Stimulated activated CD8-positive, alpha-beta memory T cell treated with anti-CD3 and anti-CD28 coated beads, Interleukin-7, amount 100 ng/mL, for 4 hours (primary cell): ENCODE data around the gene STX17.
A peak's percentile ranks its signal among the peaks of the same experiment; 100 is the strongest.
"Not testable (repeated sequence)": the region's sequence is repeated elsewhere in the genome, so short reads cannot be mapped to it uniquely, and the experiment has no call there.

Experiments used
- DNase-seq, 2 donors: peaks; one replicate each; pipeline ENCODE4 v3.0.0-alpha.2; 2020; ENCODE audit warnings: low read depth in 2 of 2

Gene STX17

DNA sequence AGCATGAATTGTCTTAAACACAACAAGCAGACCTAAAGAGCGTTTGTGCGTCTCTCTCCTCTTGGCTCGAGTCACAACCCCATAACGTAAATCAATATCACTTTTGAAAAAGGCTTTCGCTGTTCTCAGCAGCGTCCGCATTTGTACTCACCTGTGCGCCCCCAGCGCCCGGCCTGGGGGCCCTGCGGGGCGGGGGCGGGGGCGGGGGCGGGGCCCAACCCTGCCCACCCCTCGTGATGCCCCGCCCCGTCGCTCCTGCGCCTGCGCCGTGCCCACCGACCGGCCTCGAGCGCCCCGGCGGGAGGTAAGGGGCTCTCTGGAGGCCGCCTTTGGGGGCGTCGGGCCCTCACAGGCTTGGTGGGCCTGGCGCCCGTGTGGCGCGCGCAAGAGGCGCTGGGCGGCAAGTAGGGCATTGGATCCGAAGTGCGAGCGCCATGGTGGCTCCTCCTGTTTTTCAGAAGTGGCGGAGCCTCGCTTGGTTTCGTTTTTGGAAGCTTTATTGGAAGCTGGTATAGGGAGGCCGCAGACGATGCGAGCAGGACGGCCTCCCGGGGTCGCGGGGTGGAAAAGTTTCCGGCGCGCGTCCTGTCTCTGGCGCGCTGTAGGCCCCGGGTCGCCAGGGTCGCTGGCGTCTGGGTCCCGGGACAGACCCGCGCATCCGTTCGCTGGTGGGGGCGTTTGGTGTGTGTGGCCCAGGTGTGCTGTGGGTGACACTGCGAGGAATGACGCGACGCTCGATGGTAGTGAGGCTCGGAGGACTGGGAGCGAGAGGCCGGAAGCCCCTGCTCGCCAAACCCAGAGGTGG lies at the start of gene STX17:
Gene STX17, plus strand, starts transcription at position 252 of the 805 bp plus-strand sequence. CDS start 8,586 bp downstream, outside the sequence.
- DNase-seq: peak; percentile 65 to 81

DNA sequence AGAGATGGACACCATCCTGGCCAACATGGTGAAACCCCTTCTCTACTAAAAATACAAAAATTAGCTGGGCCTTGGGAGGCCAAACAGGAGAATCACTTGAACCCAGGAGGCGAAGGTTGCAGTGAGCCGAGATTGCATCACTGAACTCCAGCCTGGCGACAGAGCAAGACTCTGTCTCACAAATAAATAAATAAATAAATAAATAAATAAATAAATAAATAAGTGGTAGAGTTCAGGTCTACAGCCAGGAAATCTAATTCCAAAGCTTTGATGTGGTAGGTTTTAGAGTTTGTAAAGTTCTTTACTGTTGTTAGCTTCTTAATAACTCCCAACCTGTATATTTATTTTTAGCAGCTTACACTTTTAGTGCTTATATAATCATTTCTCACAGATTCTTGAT lies 48.9 kb upstream of the STX17 start:
- not testable (repeated sequence) for DNase-seq

DNA sequence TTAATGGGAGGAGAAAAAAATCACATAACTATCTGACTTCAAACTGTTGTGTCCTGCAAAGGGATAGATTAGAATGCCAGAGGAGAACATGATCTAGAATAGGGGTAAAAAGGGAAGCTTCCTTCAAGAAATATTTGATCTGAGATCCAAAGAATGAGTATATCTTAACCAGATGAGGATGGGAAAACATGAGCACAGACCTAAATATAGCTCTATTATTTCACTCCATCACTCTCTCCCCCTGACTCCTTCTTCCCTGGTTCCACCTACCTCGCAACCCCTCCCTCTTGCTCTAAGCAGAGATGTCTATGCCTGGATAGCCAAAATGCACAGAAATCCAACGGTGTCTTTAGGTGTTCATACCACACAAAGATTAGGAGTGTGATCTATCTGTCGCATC lies 48.4 kb upstream of the STX17 start:
- DNase-seq: no peak

DNA sequence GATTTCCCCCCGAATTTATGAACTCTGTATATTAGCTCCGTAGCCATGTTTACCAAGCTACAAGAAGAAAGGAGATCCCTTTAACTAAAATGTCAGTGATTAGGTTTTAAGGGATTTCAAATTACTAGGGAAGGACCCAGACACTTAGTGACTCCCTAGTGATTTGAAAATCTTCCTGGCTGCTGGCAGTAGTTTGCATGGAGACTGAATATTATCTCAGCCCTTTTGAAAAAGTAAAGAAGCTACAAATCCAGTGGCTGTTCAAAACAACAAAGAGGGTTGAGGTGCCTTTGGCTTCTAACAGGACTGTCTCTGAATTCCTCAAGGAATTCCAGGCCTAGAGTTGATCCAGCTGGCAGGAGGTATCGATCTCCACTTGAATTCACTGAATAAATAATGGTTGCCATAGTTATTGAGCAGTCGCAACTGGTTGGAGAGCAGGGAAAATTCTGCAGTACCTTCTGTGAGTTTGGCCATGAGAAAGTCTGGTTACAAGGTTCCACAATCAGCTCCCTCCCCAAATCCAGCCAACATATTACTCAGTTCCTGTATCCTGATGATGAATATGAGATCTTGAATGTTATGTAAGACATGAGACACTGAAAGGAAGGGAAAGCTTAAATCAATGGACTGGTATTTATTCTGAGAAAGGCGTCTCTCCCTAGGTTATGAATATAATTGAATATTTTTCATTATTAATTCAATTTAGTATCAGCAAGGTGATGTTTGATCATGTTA lies 47.0 kb upstream of the STX17 start:
- DNase-seq: no peak

GRCh38 chr9:99860266-99860665 lies 46.2 kb upstream of the STX17 start:
- no peak for DNase-seq

GRCh38 chr9:99863955-99864354 lies 42.5 kb upstream of the STX17 start:
- DNase-seq: no peak

- DNase-seq: no peak
Measured at GRCh38 chr9:99866398-99866797, 40.1 kb upstream of the STX17 start.

- no peak for DNase-seq
Measured at GRCh38 chr9:99867536-99867935, 38.9 kb upstream of the STX17 start.

DNA sequence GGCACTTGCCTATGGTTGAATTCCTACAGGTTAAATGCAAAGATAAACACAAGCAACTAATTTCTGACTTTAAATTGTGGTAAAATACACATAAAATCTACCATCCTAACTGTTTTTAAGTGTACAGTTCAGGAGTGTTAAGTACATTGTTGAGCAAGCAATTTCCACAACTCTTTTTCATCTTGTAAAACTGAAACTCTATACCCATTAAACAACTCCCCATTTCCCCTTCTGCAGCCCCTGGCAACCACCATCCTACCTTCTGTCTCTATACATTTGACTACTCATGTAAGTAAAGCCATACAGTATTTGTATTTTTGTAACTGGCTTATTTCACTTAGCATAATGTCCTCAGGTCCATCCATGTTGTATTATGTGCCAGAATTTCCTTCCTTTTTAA lies 38.5 kb upstream of the STX17 start:
- no peak for DNase-seq

- no peak for DNase-seq
Measured at GRCh38 chr9:99868845-99869244, 37.6 kb upstream of the STX17 start.

DNA sequence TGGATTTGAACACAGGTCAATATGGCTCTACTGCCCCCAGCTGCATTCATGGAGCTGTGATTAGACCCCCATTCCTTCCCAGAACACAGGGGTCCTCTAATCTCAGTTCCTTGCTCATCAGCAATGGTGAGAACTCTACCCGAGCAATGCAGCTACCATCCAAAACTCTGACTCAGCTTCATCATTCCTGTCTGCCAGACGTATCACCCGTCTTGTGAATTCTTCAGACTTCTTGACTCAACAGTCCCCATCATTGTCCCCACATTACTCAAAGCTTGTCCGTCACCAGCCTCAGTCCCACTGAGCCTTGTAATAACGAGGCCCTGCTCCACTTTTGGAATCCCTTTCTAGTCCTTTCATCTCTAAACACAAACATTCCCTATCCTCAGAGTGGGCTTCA lies 36.3 kb upstream of the STX17 start:
- DNase-seq: no peak

DNA sequence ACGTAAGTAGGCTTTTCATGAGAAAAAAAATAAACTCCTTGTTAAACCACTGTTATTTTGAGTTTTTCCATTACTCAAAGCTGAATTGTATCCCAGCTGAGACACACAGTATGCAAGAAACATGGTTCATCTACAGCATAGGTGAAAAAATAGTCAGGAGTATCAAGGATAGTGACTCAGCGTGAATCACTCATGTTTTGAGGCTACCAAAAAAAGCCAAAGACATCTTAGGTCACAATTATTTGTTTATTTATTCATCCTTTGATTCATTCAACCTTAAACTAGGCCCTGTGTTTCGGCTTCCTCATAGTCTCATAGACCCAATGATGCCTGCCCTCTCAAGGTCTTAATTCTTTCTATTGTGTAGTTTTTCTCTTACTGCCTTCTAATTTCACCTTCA lies 32.9 kb upstream of the STX17 start:
- no peak for DNase-seq

DNA sequence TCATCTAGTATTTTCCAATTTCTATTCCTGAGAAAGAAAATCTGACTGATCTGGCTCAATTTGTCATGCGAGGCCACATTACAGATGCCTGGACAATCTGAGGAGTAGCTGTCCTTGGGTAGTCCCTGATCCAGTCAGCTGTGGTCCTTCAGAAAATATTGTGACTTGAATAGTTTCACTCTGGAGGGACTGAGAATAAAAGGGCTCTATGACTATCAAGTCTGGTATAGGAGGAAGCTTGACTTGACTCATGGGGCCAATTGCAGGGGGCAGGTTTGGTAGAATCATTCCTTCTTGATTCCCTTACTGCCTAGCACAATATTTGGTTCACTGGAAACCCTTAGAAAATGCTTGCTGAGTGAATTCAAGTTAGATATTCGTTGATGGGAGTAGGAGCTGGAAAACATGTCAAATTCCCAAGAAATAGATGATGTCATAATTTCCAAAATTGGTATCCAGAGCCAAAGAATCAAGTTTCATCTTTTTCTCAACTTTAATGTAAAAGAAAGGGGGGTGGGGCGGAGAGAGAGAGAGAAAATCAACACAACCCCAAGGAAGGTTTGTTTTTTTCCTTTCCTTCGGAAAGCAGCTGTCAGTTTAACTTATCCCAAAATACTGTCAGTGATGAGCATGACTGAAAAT lies 32.4 kb upstream of the STX17 start:
- no peak for DNase-seq

GRCh38 chr9:99876190-99876589 lies 30.3 kb upstream of the STX17 start:
- DNase-seq: no peak

DNA sequence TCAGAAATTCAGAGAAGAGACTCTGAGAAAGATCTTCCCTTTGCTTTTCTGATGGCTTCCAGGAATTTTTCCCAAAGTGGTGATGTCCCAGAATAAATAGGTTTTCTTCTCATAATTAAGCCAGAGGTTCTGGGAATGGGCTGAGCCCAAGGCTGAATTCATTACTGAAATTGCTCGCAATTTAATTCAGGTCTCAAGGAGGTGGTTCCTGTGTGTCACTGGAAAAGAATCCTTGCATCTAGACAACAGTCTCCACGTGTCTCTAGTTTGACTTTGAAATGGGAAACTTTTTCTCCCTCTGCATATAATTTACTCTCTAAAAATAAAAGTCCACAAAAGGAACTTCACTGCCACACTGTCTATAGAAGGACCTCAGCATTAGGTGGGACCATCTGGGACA lies 27.8 kb upstream of the STX17 start:
- no peak for DNase-seq

DNA sequence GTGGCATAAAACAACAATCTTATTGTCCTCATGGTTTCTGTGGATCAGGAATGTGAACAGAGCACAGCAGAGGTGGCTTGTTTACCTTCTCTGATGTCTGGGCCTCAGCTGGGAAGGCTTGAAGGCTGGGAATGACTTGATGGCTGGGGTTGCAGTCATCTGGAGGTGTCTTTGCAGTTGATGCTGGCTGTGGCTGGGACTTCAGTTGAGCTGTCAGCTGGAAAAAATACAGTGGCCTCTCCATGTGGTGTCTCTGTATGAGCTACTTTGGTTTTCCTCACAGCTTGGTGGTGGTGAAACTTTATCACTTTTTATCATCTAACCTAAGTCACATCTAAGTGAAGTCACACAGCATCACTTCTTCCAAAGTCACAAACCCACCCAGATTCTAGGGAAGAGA lies 24.7 kb upstream of the STX17 start:
- no peak for DNase-seq

DNA sequence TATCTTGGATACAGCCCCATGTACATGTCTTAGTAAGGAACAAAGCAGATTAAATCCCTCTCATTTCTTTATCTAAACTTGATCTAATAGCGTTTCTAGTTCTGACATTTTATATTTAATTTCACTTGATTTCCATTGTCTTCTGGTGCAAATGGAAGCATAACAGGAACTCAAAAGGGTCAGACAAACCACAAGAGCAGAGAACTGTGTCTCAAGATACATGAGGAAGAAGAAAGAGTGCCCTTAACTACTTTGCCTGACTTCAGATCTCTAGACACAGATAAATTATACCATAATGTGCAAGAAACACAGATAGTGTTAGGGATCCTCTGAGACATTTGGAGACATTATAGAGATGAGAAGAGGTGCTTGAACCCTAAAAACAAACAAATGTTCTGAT lies 20.7 kb upstream of the STX17 start:
- no peak for DNase-seq

DNA sequence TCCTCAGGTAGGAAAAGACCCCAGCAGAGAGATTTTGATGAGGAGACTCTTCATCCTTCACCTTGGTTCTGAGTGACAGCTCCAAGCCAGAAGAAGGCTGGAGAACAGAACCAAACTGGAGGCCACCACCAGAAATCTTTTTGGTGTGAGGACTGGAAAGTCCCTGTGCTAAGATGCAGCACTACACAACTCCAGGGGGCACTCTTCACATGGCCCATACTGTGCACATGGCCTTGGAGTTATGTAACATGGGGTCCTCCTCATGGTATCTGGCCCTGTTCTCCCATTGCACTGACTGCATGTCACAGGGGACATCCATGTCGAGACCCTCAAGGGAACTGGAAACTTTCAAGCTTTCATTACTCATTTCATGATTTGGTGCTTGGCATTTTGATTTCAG lies 17.3 kb upstream of the STX17 start:
- no peak for DNase-seq

- no peak for DNase-seq
Measured at GRCh38 chr9:99894826-99895225, 11.6 kb upstream of the STX17 start.

DNA sequence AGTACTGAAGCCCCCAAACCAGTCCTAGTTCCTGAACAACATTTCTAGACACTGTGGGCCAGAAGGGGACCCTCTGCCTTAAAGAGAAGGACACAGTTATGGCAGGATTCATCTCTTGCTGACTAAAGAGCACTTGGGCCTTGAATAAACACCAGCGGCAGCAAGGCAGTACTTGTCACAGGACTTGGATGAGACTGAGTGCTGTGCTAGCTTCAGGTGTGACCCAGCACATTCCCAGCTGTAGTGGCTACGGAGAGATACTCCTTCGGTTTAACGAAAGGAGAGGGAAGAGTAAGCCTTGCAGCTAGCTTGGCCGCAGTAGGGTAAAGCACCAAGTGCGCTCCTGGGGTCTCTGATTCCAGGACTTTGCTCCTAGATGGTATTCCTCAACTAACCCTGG lies 10.9 kb upstream of the STX17 start:
- DNase-seq: no peak

- no peak for DNase-seq
Measured at GRCh38 chr9:99896119-99896518, 10.3 kb upstream of the STX17 start.

GRCh38 chr9:99903393-99903792 lies 3.1 kb upstream of the STX17 start:
- no peak for DNase-seq
